ENCODE data around the gene HAGH. TPM values are rescaled to one million over a fixed set of nuclear protein-coding genes. Genes with fewer than 3 reads are reported as not detected.

The HAGH gene
- total and polyA plus RNA-seq, 4 donors, result 50.2 to 79.0 (median 55.6) TPM

- H3K36me3 ChIP-seq (ENCODE audit: control insufficient read depth in 1 of 2, insufficient read depth in 2 of 2, low read length in 1 of 2), result no peaks in the 10 kb centered on the region
- H3K9me3 ChIP-seq (ENCODE audit: control insufficient read depth, low read length), result no peaks in the 10 kb centered on the region
- 78 to 80% methylated on average over 8 to 9 of the region's 9 CpGs for WGBS, 2 donors
- intact Hi-C loops (cut with DNase I), result loop anchor here in 1 of 2 donors (5.0 kb wide), 1 partner anchor 65 kb away; no protein-coding TSS in a partner anchor
- no peak overlapping the region for H3K4me3 ChIP-seq (ENCODE audit: low read length in 2 of 2)
- ATAC-seq (ENCODE audit: low FRiP score), result no peak
- DNase-seq, result peak in 1 of 2 donors; percentile 10
- no peaks in the 10 kb centered on the region for H3K27me3 ChIP-seq (ENCODE audit: control insufficient read depth in 1 of 2, insufficient read depth in 2 of 2, low read length in 1 of 2)
- no peak overlapping the region for H3K27ac ChIP-seq (ENCODE audit: low read depth in 1 of 2, low read length in 2 of 2)
- no peaks in the 10 kb centered on the region for H3K4me1 ChIP-seq (ENCODE audit: control insufficient read depth in 1 of 2, insufficient read depth in 2 of 2, low read length in 2 of 2)
Observed at GRCh38 chr16:1862394-1862793, 35.8 kb upstream of the HAGH start.

GRCh38 chr16:1861730-1862129, 35.1 kb upstream of the HAGH start:
- ATAC-seq (ENCODE audit: low FRiP score) (no peak), DNase-seq (no peak)
- no peak overlapping the region for H3K27ac ChIP-seq (ENCODE audit: low read depth in 1 of 2, low read length in 2 of 2)
- no peak overlapping the region for H3K4me3 ChIP-seq (ENCODE audit: low read length in 2 of 2)
- 67 to 74% methylated on average over 5 of the region's 5 CpGs for WGBS, 2 donors
- intact Hi-C loops (cut with DNase I), result loop anchor here in 1 of 2 donors (5.0 kb wide), 1 partner anchor 66 kb away; no protein-coding TSS in a partner anchor
- H3K27me3 ChIP-seq (ENCODE audit: control insufficient read depth in 1 of 2, insufficient read depth in 2 of 2, low read length in 1 of 2), result no peaks in the 10 kb centered on the region
- no peaks in the 10 kb centered on the region for H3K4me1 ChIP-seq (ENCODE audit: control insufficient read depth in 1 of 2, insufficient read depth in 2 of 2, low read length in 2 of 2)
- no peaks in the 10 kb centered on the region for H3K9me3 ChIP-seq (ENCODE audit: control insufficient read depth, low read length)
- no peaks in the 10 kb centered on the region for H3K36me3 ChIP-seq (ENCODE audit: control insufficient read depth in 1 of 2, insufficient read depth in 2 of 2, low read length in 1 of 2)

- Histone ChIP-seq H3K36me3 (ENCODE audit: control insufficient read depth in 1 of 2, insufficient read depth in 2 of 2, low read length in 1 of 2) (no peaks in the 10 kb centered on the region), H3K9me3 (ENCODE audit: control insufficient read depth, low read length) (no peaks in the 10 kb centered on the region), H3K4me3 (ENCODE audit: low read length in 2 of 2) (no peak overlapping the region), H3K27me3 (ENCODE audit: control insufficient read depth in 1 of 2, insufficient read depth in 2 of 2, low read length in 1 of 2) (no peaks in the 10 kb centered on the region), H3K27ac (ENCODE audit: low read depth in 1 of 2, low read length in 2 of 2) (no peak overlapping the region), H3K4me1 (ENCODE audit: control insufficient read depth in 1 of 2, insufficient read depth in 2 of 2, low read length in 2 of 2) (no peaks in the 10 kb centered on the region)
- no peak for DNase-seq
- intact Hi-C loops (cut with DNase I), result loop anchor here in 1 of 2 donors (5.0 kb wide), 1 partner anchor 68 kb away; no protein-coding TSS in a partner anchor
- WGBS, 2 donors, result 28 to 30% methylated on average over 8 of the region's 8 CpGs
- no peak for ATAC-seq (ENCODE audit: low FRiP score)
Observed at GRCh38 chr16:1859650-1860049, 33.0 kb upstream of the HAGH start.

- no peaks in the 10 kb centered on the region for H3K36me3 ChIP-seq (ENCODE audit: control insufficient read depth in 1 of 2, insufficient read depth in 2 of 2, low read length in 1 of 2)
- DNase-seq, result no peak
- intact Hi-C loops (cut with DNase I), result no loop called here
- 8 to 13% methylated on average over 8 of the region's 8 CpGs for WGBS, 2 donors
- no peaks in the 10 kb centered on the region for H3K9me3 ChIP-seq (ENCODE audit: control insufficient read depth, low read length)
- no peaks in the 10 kb centered on the region for H3K27me3 ChIP-seq (ENCODE audit: control insufficient read depth in 1 of 2, insufficient read depth in 2 of 2, low read length in 1 of 2)
- ATAC-seq (ENCODE audit: low FRiP score), result no peak
- H3K4me1 ChIP-seq (ENCODE audit: control insufficient read depth in 1 of 2, insufficient read depth in 2 of 2, low read length in 2 of 2), result no peaks in the 10 kb centered on the region
- H3K4me3 ChIP-seq (ENCODE audit: low read length in 2 of 2), result no peak overlapping the region
- no peak overlapping the region for H3K27ac ChIP-seq (ENCODE audit: low read depth in 1 of 2, low read length in 2 of 2)
Observed at GRCh38 chr16:1858189-1858865, 31.7 kb upstream of the HAGH start.

GRCh38 chr16:1857433-1858097, 30.9 kb upstream of the HAGH start:
- Histone ChIP-seq H3K27me3 (ENCODE audit: control insufficient read depth in 1 of 2, insufficient read depth in 2 of 2, low read length in 1 of 2) (no peaks in the 10 kb centered on the region), H3K4me1 (ENCODE audit: control insufficient read depth in 1 of 2, insufficient read depth in 2 of 2, low read length in 2 of 2) (no peaks in the 10 kb centered on the region), H3K9me3 (ENCODE audit: control insufficient read depth, low read length) (no peaks in the 10 kb centered on the region), H3K4me3 (ENCODE audit: low read length in 2 of 2) (no peak overlapping the region), H3K27ac (ENCODE audit: low read depth in 1 of 2, low read length in 2 of 2) (no peak overlapping the region), H3K36me3 (ENCODE audit: control insufficient read depth in 1 of 2, insufficient read depth in 2 of 2, low read length in 1 of 2) (no peaks in the 10 kb centered on the region)
- DNase-seq, result no peak
- 36 to 44% methylated on average over 5 of the region's 5 CpGs for WGBS, 2 donors
- no peak for ATAC-seq (ENCODE audit: low FRiP score)
- intact Hi-C loops (cut with DNase I), result no loop called here

GRCh38 chr16:1851793-1852192, 25.2 kb upstream of the HAGH start:
- DNase-seq, result no peak
- Histone ChIP-seq H3K4me3 (ENCODE audit: low read length in 2 of 2) (no peak overlapping the region), H3K27ac (ENCODE audit: low read depth in 1 of 2, low read length in 2 of 2) (no peak overlapping the region), H3K4me1 (ENCODE audit: control insufficient read depth in 1 of 2, insufficient read depth in 2 of 2, low read length in 2 of 2) (no peaks in the 10 kb centered on the region), H3K27me3 (ENCODE audit: control insufficient read depth in 1 of 2, insufficient read depth in 2 of 2, low read length in 1 of 2) (no peaks in the 10 kb centered on the region), H3K9me3 (ENCODE audit: control insufficient read depth, low read length) (no peaks in the 10 kb centered on the region), H3K36me3 (ENCODE audit: control insufficient read depth in 1 of 2, insufficient read depth in 2 of 2, low read length in 1 of 2) (no peaks in the 10 kb centered on the region)
- 54 to 65% methylated on average over 4 of the region's 4 CpGs for WGBS, 2 donors
- no peak for ATAC-seq (ENCODE audit: low FRiP score)
- intact Hi-C loops (cut with DNase I), result no loop called here

GRCh38 chr16:1850981-1851380, 24.4 kb upstream of the HAGH start:
- no peaks in the 10 kb centered on the region for H3K27me3 ChIP-seq (ENCODE audit: control insufficient read depth in 1 of 2, insufficient read depth in 2 of 2, low read length in 1 of 2)
- H3K4me3 ChIP-seq (ENCODE audit: low read length in 2 of 2), result no peak overlapping the region
- WGBS, 2 donors, result 60 to 74% methylated on average over 7 of the region's 7 CpGs
- H3K27ac ChIP-seq (ENCODE audit: low read depth in 1 of 2, low read length in 2 of 2), result no peak overlapping the region
- DNase-seq (no peak), ATAC-seq (ENCODE audit: low FRiP score) (no peak)
- H3K36me3 ChIP-seq (ENCODE audit: control insufficient read depth in 1 of 2, insufficient read depth in 2 of 2, low read length in 1 of 2), result no peaks in the 10 kb centered on the region
- H3K9me3 ChIP-seq (ENCODE audit: control insufficient read depth, low read length), result no peaks in the 10 kb centered on the region
- intact Hi-C loops (cut with DNase I), result no loop called here
- H3K4me1 ChIP-seq (ENCODE audit: control insufficient read depth in 1 of 2, insufficient read depth in 2 of 2, low read length in 2 of 2), result no peaks in the 10 kb centered on the region

- Histone ChIP-seq H3K9me3 (ENCODE audit: control insufficient read depth, low read length) (no peaks in the 10 kb centered on the region), H3K36me3 (ENCODE audit: control insufficient read depth in 1 of 2, insufficient read depth in 2 of 2, low read length in 1 of 2) (no peaks in the 10 kb centered on the region), H3K4me1 (ENCODE audit: control insufficient read depth in 1 of 2, insufficient read depth in 2 of 2, low read length in 2 of 2) (no peaks in the 10 kb centered on the region), H3K4me3 (ENCODE audit: low read length in 2 of 2) (no peak overlapping the region), H3K27ac (ENCODE audit: low read depth in 1 of 2, low read length in 2 of 2) (no peak overlapping the region), H3K27me3 (ENCODE audit: control insufficient read depth in 1 of 2, insufficient read depth in 2 of 2, low read length in 1 of 2) (no peaks in the 10 kb centered on the region)
- intact Hi-C loops (cut with DNase I), result no loop called here
- no peak for DNase-seq
- ATAC-seq (ENCODE audit: low FRiP score), result no peak
- 70 to 75% methylated on average over 1 of the region's 1 CpG for WGBS, 2 donors
Observed at GRCh38 chr16:1846416-1846815, 19.8 kb upstream of the HAGH start.

- no peaks in the 10 kb centered on the region for H3K4me1 ChIP-seq (ENCODE audit: control insufficient read depth in 1 of 2, insufficient read depth in 2 of 2, low read length in 2 of 2)
- no peak for ATAC-seq (ENCODE audit: low FRiP score)
- H3K27ac ChIP-seq (ENCODE audit: low read depth in 1 of 2, low read length in 2 of 2), result no peak overlapping the region
- WGBS, 2 donors, result 38 to 39% methylated on average over 4 of the region's 4 CpGs
- no peak for DNase-seq
- no peaks in the 10 kb centered on the region for H3K27me3 ChIP-seq (ENCODE audit: control insufficient read depth in 1 of 2, insufficient read depth in 2 of 2, low read length in 1 of 2)
- H3K4me3 ChIP-seq (ENCODE audit: low read length in 2 of 2), result no peak overlapping the region
- no peaks in the 10 kb centered on the region for H3K36me3 ChIP-seq (ENCODE audit: control insufficient read depth in 1 of 2, insufficient read depth in 2 of 2, low read length in 1 of 2)
- H3K9me3 ChIP-seq (ENCODE audit: control insufficient read depth, low read length), result no peaks in the 10 kb centered on the region
- intact Hi-C loops (cut with DNase I), result no loop called here
Observed at GRCh38 chr16:1845985-1846384, 19.4 kb upstream of the HAGH start.

Data from aorta (tissue), 5 donors.